ENCODE measurements around the gene IDI1. TPM values are rescaled to one million over a fixed set of nuclear protein-coding genes. Genes with fewer than 3 reads are reported as not detected.

Gene IDI1
- total RNA-seq, 4 donors from 2014 or later = 10.8 to 64.2 (median 17.9) TPM

DNA sequence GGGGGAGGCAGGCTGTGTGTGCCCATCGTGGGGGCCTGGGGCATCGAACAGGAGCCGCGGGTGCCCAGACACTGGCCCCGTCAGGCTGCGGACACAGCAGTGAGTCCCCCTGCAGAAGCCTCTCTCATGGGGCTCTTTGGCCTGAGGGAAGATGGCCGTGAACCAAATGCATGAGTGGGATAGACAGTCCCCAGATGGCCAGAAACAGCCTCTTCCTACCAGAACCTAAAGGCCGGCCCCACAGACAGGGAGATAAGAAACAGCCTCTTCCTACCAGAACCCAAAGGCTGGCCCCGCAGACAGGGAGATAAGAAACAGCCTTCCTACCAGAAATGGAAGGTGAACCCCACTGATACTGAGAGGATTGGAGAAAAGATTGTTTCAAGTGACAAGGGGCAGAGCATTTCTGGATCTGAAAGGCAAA, 39.8 kb downstream of the IDI1 start:
- no peak overlapping the region for H3K4me3 ChIP-seq
- intact Hi-C loops (cut with DNase I; ENCODE audit: low total_unique reads) = no loop called here
- H3K27ac ChIP-seq = no peak overlapping the region
- H3K36me3 ChIP-seq = no peaks in the 10 kb centered on the region
- no peak for DNase-seq
- H3K27me3 ChIP-seq = no peaks in the 10 kb centered on the region
- H3K4me1 ChIP-seq = no peaks in the 10 kb centered on the region
- TF ChIP-seq POLR2A (IDR thresholded peaks at IDR 0.05) (no peak), CTCF (IDR thresholded peaks at IDR 0.05) (no peak)
- H3K9me3 ChIP-seq = no peaks in the 10 kb centered on the region

DNA sequence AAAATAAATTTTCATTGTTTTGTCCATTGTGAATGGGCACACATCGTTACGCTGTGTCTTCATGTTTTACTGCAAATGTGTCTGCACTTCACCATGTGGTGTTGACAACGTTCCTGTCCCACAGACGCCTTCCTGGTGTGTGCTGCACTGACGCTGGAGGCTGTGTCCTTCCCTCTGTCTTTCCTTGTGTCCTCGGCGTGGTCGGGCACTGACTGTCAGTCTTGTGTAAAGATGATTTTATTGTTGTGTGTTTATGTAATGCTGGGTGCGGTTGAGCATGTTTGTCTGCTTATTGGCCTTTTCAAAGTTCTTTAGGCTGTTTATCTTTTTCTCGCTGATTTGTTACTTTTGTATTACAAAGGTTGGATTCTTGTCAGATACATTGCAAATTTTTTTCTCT, 41.3 kb downstream of the IDI1 start:
- Histone ChIP-seq H3K36me3 (no peaks in the 10 kb centered on the region), H3K4me3 (no peak overlapping the region), H3K27ac (no peak overlapping the region), H3K27me3 (no peaks in the 10 kb centered on the region), H3K9me3 (peaks cover 2 to 10% of the 10 kb centered on the region in 2 donors), H3K4me1 (no peaks in the 10 kb centered on the region)
- no peak for DNase-seq
- intact Hi-C loops (cut with DNase I; ENCODE audit: low total_unique reads) = no loop called here
- TF ChIP-seq POLR2A (IDR thresholded peaks at IDR 0.05) (no peak), CTCF (IDR thresholded peaks at IDR 0.05) (no peak)

DNA sequence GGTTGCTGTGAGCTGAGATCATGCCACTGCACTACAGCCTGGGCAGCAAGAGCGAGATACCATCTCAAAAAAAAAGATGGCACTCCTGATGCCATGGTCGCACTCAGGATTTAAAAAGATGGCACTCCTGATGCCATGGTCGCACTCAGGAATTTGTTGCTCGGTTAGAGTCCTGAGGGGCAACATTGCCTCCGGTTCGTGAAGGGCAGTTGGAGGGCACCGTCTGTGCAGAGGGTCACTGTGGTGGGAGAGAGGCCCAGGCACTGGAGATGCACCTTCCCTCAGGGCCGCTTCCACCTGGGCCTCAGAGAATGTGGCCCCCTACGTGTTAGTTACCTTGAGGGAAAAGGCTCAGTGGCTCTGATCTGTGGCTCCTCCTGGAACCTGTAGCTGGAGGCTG, 42.3 kb downstream of the IDI1 start:
- no peaks in the 10 kb centered on the region for H3K36me3 ChIP-seq
- no peak overlapping the region for H3K27ac ChIP-seq
- TF ChIP-seq POLR2A (IDR thresholded peaks at IDR 0.05) (no peak), CTCF (IDR thresholded peaks at IDR 0.05) (no peak)
- H3K4me3 ChIP-seq = no peak overlapping the region
- intact Hi-C loops (cut with DNase I; ENCODE audit: low total_unique reads) = no loop called here
- H3K4me1 ChIP-seq = no peaks in the 10 kb centered on the region
- DNase-seq = no peak
- H3K9me3 ChIP-seq = peaks cover 3 to 20% of the 10 kb centered on the region in 2 donors
- no peaks in the 10 kb centered on the region for H3K27me3 ChIP-seq

DNA sequence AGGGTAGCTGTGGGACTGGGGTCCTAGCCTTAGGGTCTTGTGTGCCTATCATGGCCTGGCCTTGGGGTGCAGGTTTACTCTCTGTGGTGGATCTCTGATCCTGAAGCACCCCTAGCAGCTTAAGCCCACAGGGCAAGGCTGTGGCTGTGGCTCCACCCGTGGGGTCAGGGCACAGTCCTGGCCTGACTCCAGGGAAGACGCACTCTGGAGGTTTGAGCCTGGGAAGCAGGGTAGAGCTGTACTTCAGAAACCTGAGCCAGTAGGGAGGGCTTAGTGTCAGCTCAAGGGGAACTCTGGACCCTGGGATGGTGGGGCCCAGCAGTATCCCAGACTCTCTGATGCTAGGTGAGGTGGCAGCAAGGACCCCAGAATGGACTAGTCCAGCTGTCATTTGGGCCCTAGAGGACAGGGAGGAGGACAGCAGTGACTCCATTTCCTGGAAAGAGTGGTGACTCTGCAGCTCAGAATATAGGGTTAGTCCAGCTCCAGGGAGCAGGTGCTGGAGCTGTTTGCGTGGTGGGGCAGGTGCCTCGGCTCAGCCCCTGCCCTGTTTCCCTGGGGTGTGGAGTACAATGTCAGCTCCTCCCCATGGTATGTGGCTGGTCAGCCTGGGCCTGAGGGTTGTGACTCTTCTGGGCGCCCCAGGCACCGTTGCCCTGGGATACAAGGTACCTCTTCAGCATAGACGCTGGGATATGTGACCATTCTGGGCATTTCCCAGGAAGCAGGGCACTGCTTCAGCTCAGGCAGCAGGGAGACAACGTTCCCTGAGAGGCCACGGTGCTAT, 44.8 kb downstream of the IDI1 start:
- Histone ChIP-seq H3K4me3 (no peak overlapping the region), H3K27me3 (no peaks in the 10 kb centered on the region), H3K9me3 (peaks cover 3 to 20% of the 10 kb centered on the region in 2 donors), H3K27ac (no peak overlapping the region), H3K4me1 (no peaks in the 10 kb centered on the region), H3K36me3 (no peaks in the 10 kb centered on the region)
- intact Hi-C loops (cut with DNase I; ENCODE audit: low total_unique reads) = no loop called here
- DNase-seq = no peak
- TF ChIP-seq CTCF (IDR thresholded peaks at IDR 0.05) = no peak
- no peak for TF ChIP-seq POLR2A (IDR thresholded peaks at IDR 0.05)

DNA sequence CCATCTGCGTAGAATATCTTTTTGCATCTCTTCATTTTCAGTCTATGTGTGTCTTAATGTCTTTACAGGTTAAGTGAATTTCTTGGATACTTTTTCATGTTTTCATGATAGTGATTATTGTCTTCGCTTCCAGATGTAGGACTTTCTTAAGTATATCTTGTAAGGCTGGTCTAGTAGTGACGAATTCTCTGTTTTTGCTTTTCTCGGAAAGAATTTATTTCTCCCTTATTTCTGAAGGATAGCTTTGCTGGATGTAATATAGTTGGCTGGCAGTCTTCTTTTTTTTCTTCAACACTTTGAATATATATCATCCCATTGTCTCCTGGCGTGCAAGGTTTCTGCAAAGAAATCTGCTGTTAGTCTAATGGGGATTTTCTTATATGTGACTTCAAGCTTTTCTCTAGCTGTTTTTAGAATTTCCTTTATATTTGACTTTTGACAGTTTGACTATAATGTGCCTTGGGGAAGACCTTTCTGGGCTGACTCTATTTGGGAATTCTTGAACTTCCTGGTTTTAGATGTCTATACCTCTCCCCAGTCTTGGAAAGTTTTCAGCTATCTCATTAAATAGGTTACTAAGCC, 46.4 kb downstream of the IDI1 start:
- no peak for TF ChIP-seq CTCF (IDR thresholded peaks at IDR 0.05)
- Histone ChIP-seq H3K4me3 (no peak overlapping the region), H3K27me3 (no peaks in the 10 kb centered on the region), H3K27ac (no peak overlapping the region), H3K36me3 (no peaks in the 10 kb centered on the region), H3K4me1 (no peaks in the 10 kb centered on the region), H3K9me3 (peaks cover 3 to 20% of the 10 kb centered on the region in 2 donors)
- DNase-seq = no peak
- intact Hi-C loops (cut with DNase I; ENCODE audit: low total_unique reads) = no loop called here

Measured in uterus (tissue), 4 donors.